Endothelial cell of umbilical vein (primary cell): ENCODE data around the gene MYO1F. TPM values are rescaled to one million over a fixed set of nuclear protein-coding genes. Genes with fewer than 3 reads are reported as not detected.

Experiments used
- BruUV-seq: library from RNA; stranded (reverse); fragments of 400-500 nt; replicated peaks from 2 replicates; lab custom pipeline; 2021; lab: Mats Ljungman, UMichigan
- CTCF ChIA-PET: fragments of 300-600, 350-600 bp; sonication (Branson Sonifier 250); formaldehyde crosslinking; loops from one replicate; lab custom pipeline; 2021; ENCODE audit warnings: antibody characterized with exemption, inconsistent platforms; lab: Charles Lee
- POLR2A ChIA-PET: fragments of 300-600, 350-600 bp; sonication (Branson Sonifier 250); formaldehyde crosslinking; loops from one replicate; lab custom pipeline; 2021; ENCODE audit warnings: antibody characterized with exemption, inconsistent platforms; lab: Charles Lee
- DNase-seq: peaks from one replicate; pipeline ENCODE4 v3.0.0-alpha.2; 2011; ENCODE audit warnings: low read depth, low spot score
- FAIRE-seq: peaks from 2 replicates; lab custom pipeline; 2011; peaks lifted over from hg19 to GRCh38; lab: Jason Lieb, UNC
- H2AFZ ChIP-seq: 2 replicates; pipeline ENCODE4 v1.6.0; 2012; ENCODE audit warnings: low read depth, low read length, control low read depth, inconsistent platforms
- H3K27ac ChIP-seq: 2 replicates; pipeline ENCODE4 v1.5.1; 2011; ENCODE audit warnings: low read depth, mild to moderate bottlenecking, control low read depth, low read length, moderate library complexity; ENCODE audit not compliant: insufficient read depth
- H3K27me3 ChIP-seq, 2 experiments: 2 replicates each; pipeline versions ENCODE4 v1.6.0 to v1.6.1; 2011; ENCODE audit warnings: low read length in 2 of 2, mixed read lengths in 1 of 2; ENCODE audit not compliant: control insufficient read depth in 2 of 2, insufficient read depth in 2 of 2
- H3K36me3 ChIP-seq, 2 experiments: 2 replicates in 1 of 2; 3 replicates in 1 of 2; pipeline ENCODE4 v1.5.1; 2011; ENCODE audit warnings: low read length in 2 of 2, mild to moderate bottlenecking in 1 of 2, moderate library complexity in 1 of 2; ENCODE audit not compliant: control insufficient read depth in 2 of 2, insufficient read depth in 2 of 2; ENCODE audit errors: extremely low read depth in 1 of 2
- H3K4me1 ChIP-seq: 3 replicates; pipeline ENCODE4 v1.5.1; 2011; ENCODE audit warnings: mild to moderate bottlenecking, low read length; ENCODE audit not compliant: control insufficient read depth, insufficient read depth; ENCODE audit errors: extremely low read depth
- H3K4me2 ChIP-seq: 2 replicates; pipeline ENCODE4 v1.6.1; 2011; ENCODE audit warnings: low read length, control low read depth, mixed read lengths; ENCODE audit not compliant: insufficient read depth
- H3K4me3 ChIP-seq, 3 experiments: fragments of 200-600 bp in 1 of 3; sonication (generic), shearing (Covaris generic) in 1 of 3; replicated peaks in 1 of 3; 2 replicates each; pipeline ENCODE4 v1.5.1; 2011 to 2016; ENCODE audit warnings: control low read depth in 3 of 3, low read length in 3 of 3, mild to moderate bottlenecking in 2 of 3, inconsistent platforms in 1 of 3, low read depth in 1 of 3, moderate library complexity in 1 of 3; ENCODE audit not compliant: insufficient read depth in 1 of 3
- H3K79me2 ChIP-seq: 2 replicates; pipeline ENCODE4 v1.6.0; 2012; ENCODE audit warnings: low read length, inconsistent platforms; ENCODE audit not compliant: control insufficient read depth, insufficient read depth
- H3K9ac ChIP-seq: replicated peaks from 2 replicates; pipeline ENCODE3; 2011; ENCODE audit warnings: low read length, control low read depth; ENCODE audit not compliant: insufficient read depth; ENCODE audit errors: extremely low read depth
- H3K9me1 ChIP-seq: replicated peaks from 3 replicates; pipeline ENCODE4 v1.6.0; 2011; ENCODE audit warnings: mild to moderate bottlenecking, low read length; ENCODE audit not compliant: control insufficient read depth, insufficient read depth; ENCODE audit errors: extremely low read depth
- H3K9me3 ChIP-seq: replicated peaks from 2 replicates; pipeline ENCODE4 v1.5.1; 2012; ENCODE audit warnings: low read length, inconsistent platforms; ENCODE audit not compliant: control insufficient read depth, insufficient read depth
- H4K20me1 ChIP-seq: replicated peaks from 2 replicates; pipeline ENCODE3; 2011; ENCODE audit warnings: mild to moderate bottlenecking, low read length; ENCODE audit not compliant: control insufficient read depth, insufficient read depth; ENCODE audit errors: extremely low read depth
- EZH2 ChIP-seq: IDR thresholded peaks from 2 replicates; pipeline ENCODE4 v1.6.1; 2012; ENCODE audit warnings: borderline replicate concordance, low read depth, mild to moderate bottlenecking, moderate library complexity, low read length, inconsistent platforms; ENCODE audit not compliant: severe bottlenecking
- FOS ChIP-seq: IDR thresholded peaks from 2 replicates; pipeline ENCODE4 v1.6.1; 2011; ENCODE audit warnings: mild to moderate bottlenecking, low read length, moderate library complexity, borderline replicate concordance; ENCODE audit not compliant: insufficient read depth
- GATA2 ChIP-seq: IDR thresholded peaks from 2 replicates; pipeline ENCODE4 v1.7.0; 2011; ENCODE audit warnings: low read depth, mild to moderate bottlenecking, moderate library complexity, mixed read lengths, low read length; ENCODE audit not compliant: insufficient read length, insufficient read depth
- JUN ChIP-seq: IDR thresholded peaks from 2 replicates; pipeline ENCODE4 v1.6.1; 2011; ENCODE audit warnings: borderline replicate concordance, low read depth; ENCODE audit not compliant: insufficient read length, insufficient read depth
- MYC ChIP-seq: IDR thresholded peaks from one replicate; pipeline ENCODE4 v1.6.1; 2011; ENCODE audit warnings: mild to moderate bottlenecking, low read depth, low read length
- POLR2A ChIP-seq: IDR thresholded peaks from 2 replicates; pipeline ENCODE4 v1.6.1; 2012; ENCODE audit warnings: low read depth, mild to moderate bottlenecking, control low read depth, low read length
- POLR2AphosphoS5 ChIP-seq: IDR thresholded peaks from 2 replicates; pipeline ENCODE4 v1.6.1; 2012; ENCODE audit warnings: low read depth, mild to moderate bottlenecking, control low read depth, low read length, moderate library complexity; ENCODE audit not compliant: insufficient read depth
- dilution Hi-C: fragments of 300-500 bp; cut with MboI; formaldehyde crosslinking; loops from one replicate; pipeline ENCODE4 v1.15.0; 2019; ENCODE audit warnings: low sequenced_read_pairs; ENCODE audit not compliant: extremely low pct_ligation_motif_present
- intact Hi-C: fragments of 100-400 bp; cut with micrococcal nuclease; formaldehyde crosslinking; loops from one replicate; pipeline ENCODE4 v1.10.0; 2022
- polyA plus RNA-seq, 4 experiments: library from polyadenylated mRNA; depleted of rRNA in 3 of 4; stranded (reverse) in 3 of 4; unstranded in 1 of 4; fragments of >200 nt; gene quantifications; 2 replicates each; pipeline versions ENCODE4 v1.2.1 to v1.2.3, GENCODE V29; 2011 to 2012; ENCODE audit warnings: missing spikeins in 1 of 4
- total RNA-seq: library from RNA; stranded (reverse); gene quantifications from 2 replicates; pipeline ENCODE4 v1.2.3, GENCODE V29; 2021
- TF ChIP-seq, protein P1 (sequence below): IDR thresholded peaks from 2 replicates; pipeline ENCODE4 v1.6.1; 2011; ENCODE audit not compliant: insufficient read depth, insufficient read length
- TF ChIP-seq, protein P2 (sequence below), 2 donors: IDR thresholded peaks; 1 replicate in 1 of 2; 2 replicates in 1 of 2; pipeline ENCODE4 v1.5.1; 2011; ENCODE audit warnings: low read length in 2 of 2, mild to moderate bottlenecking in 2 of 2, moderate library complexity in 2 of 2, control low read depth in 1 of 2, inconsistent platforms in 1 of 2, low read depth in 1 of 2; ENCODE audit not compliant: insufficient read depth in 1 of 2; ENCODE audit errors: extremely low read depth in 1 of 2

Gene MYO1F
- total and polyA plus RNA-seq, 2 donors (not counting 3 experiments of a cell fraction or from before 2014, with no cell fraction given), result 0.22 to 0.39 TPM

DNA sequence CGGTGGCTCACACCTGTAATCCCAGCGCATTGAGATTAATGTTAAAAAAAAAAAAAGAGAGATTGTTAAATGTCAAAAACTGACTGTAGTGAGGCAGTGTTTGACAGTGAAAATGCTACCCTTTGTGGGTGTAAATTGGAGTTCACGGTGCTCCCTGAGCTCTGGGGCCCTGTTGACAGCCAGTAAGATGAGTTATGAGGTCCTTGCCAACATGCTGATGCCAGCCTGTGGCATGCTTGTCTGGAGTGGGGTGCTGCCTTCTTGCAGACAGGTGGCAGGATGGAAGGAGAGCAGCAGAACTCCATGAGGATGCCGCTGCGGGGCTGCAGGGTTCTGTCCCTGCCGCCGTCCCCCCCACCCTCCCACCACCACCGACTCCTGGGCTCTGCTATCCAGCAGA, 100.7 kb downstream of the MYO1F start:
- no peak for DNase-seq
- FAIRE-seq, result no peak
- H3K4me2 ChIP-seq, result no peak overlapping the region
- CTCF ChIA-PET, result interaction anchor here (0.7 to 1.2 kb wide), 2 partner anchors 29 to 63 kb away, joined by 3 read pairs; partner anchors contain the start of gene MARCHF2
- H3K79me2 ChIP-seq, result peaks cover 64% of the 10 kb centered on the region
- TF ChIP-seq GATA2 (no peak), MYC (no peak), EZH2 (no peak), JUN (no peak), POLR2AphosphoS5 (no peak), POLR2A (no peak), FOS (no peak)
- TF ChIP-seq, protein P1, sequence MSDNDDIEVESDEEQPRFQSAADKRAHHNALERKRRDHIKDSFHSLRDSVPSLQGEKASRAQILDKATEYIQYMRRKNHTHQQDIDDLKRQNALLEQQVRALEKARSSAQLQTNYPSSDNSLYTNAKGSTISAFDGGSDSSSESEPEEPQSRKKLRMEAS, result no peak
- TF ChIP-seq, protein P2, sequence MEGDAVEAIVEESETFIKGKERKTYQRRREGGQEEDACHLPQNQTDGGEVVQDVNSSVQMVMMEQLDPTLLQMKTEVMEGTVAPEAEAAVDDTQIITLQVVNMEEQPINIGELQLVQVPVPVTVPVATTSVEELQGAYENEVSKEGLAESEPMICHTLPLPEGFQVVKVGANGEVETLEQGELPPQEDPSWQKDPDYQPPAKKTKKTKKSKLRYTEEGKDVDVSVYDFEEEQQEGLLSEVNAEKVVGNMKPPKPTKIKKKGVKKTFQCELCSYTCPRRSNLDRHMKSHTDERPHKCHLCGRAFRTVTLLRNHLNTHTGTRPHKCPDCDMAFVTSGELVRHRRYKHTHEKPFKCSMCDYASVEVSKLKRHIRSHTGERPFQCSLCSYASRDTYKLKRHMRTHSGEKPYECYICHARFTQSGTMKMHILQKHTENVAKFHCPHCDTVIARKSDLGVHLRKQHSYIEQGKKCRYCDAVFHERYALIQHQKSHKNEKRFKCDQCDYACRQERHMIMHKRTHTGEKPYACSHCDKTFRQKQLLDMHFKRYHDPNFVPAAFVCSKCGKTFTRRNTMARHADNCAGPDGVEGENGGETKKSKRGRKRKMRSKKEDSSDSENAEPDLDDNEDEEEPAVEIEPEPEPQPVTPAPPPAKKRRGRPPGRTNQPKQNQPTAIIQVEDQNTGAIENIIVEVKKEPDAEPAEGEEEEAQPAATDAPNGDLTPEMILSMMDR (IDR thresholded peaks at IDR 0.05; ENCODE audit: extremely low read depth in 1 of 2, insufficient read depth in 1 of 2, low read depth in 1 of 2, low read length in 2 of 2), result no peak
- no peak overlapping the region for H2AFZ ChIP-seq
- H3K9ac ChIP-seq, result no peak overlapping the region
- H3K27me3 ChIP-seq, result no peaks in the 10 kb centered on the region
- H3K36me3 ChIP-seq, result peaks cover 20 to 60% of the 10 kb centered on the region in 2 experiments
- H4K20me1 ChIP-seq, result peaks cover 2% of the 10 kb centered on the region
- no peak overlapping the region for H3K27ac ChIP-seq
- no peaks in the 10 kb centered on the region for H3K9me1 ChIP-seq
- no peaks in the 10 kb centered on the region for H3K4me1 ChIP-seq
- no TSS peak for BruUV-seq
- POLR2A ChIA-PET, result no interaction called here
- intact Hi-C loops (no loop called here), dilution Hi-C loops (no loop called here)
- H3K9me3 ChIP-seq, result no peaks in the 10 kb centered on the region
- no peak overlapping the region for H3K4me3 ChIP-seq
